ENCODE measurements around the gene GRK4. TPM values are rescaled to one million over a fixed set of nuclear protein-coding genes. Genes with fewer than 3 reads are reported as not detected.

Gene GRK4
- total and polyA plus RNA-seq, 10 of the 15 experiments (the other 5 are each of a cell fraction or from before 2014, with no cell fraction given), result 1.1 to 4.0 (median 2.5) TPM

- TF ChIP-seq MYB (IDR thresholded peaks at IDR 0.05; ENCODE audit: borderline replicate concordance, low read depth, low read length), result no peak; the same call in 1 of the 2 replicates
- TF ChIP-seq ATF2 (IDR thresholded peaks at IDR 0.05; ENCODE audit: low read length), result no peak
- peak; percentile 93 for TF ChIP-seq CREB1 (IDR thresholded peaks at IDR 0.05; ENCODE audit: low read depth)
- no peak for TF ChIP-seq ZNF384 (IDR thresholded peaks at IDR 0.05; ENCODE audit: borderline replicate concordance, low read depth, low read length)
- no peak for TF ChIP-seq BMI1 (IDR thresholded peaks at IDR 0.05; ENCODE audit: borderline replicate concordance)
- TF ChIP-seq BHLHE40 (IDR thresholded peaks at IDR 0.05; ENCODE audit: borderline replicate concordance in 1 of 2, low read depth in 2 of 2, low read length in 1 of 2), result peak; percentile 99 to 100
- no peak for TF ChIP-seq ZZZ3 (IDR thresholded peaks at IDR 0.05; ENCODE audit: control insufficient read depth, insufficient read length, low read depth)
- TF ChIP-seq POU2F2 (IDR thresholded peaks at IDR 0.05; ENCODE audit: borderline replicate concordance, low read depth, low read length), result peak; percentile 68; the same call in 1 of the 3 replicates
- TF ChIP-seq RBBP5 (conservative IDR thresholded peaks at IDR 0.05), result no peak
- peak; percentile 65; the same call in 1 of the 2 replicates for TF ChIP-seq GATAD2B (conservative IDR thresholded peaks at IDR 0.05; ENCODE audit: low read depth)
- TF ChIP-seq KDM1A (IDR thresholded peaks at IDR 0.05; ENCODE audit: borderline replicate concordance), result no peak
- no peak for TF ChIP-seq ZBTB11 (CRISPR knock-in tag; IDR thresholded peaks at IDR 0.05)
- no peak for TF ChIP-seq BCL11A (IDR thresholded peaks at IDR 0.05; ENCODE audit: low read depth, low read length)
- TF ChIP-seq NFYB (IDR thresholded peaks at IDR 0.05; ENCODE audit: insufficient read depth, low read depth, low read length), result no peak
- TF ChIP-seq YY1 (IDR thresholded peaks at IDR 0.05; ENCODE audit: low read depth, low read length), result peak; percentile 87
- TF ChIP-seq RB1 (IDR thresholded peaks at IDR 0.05; ENCODE audit: borderline replicate concordance), result no peak; the same call in 1 of the 2 replicates
- no peak for TF ChIP-seq CUX1 (IDR thresholded peaks at IDR 0.05; ENCODE audit: insufficient replicate concordance, low read depth, low read length)
- TF ChIP-seq CREM (IDR thresholded peaks at IDR 0.05; ENCODE audit: low read depth), result peak; percentile 95
- peak; percentile 99 for TF ChIP-seq HCFC1 (IDR thresholded peaks at IDR 0.05; ENCODE audit: low read length)
Observed at GRCh38 chr4:2963175-2963965, at the start of gene GRK4, which contains the start of gene NOP14 (continued).
